H1 (cell line): ENCODE data around the gene ABCA1. TPM values are rescaled to one million over a fixed set of nuclear protein-coding genes. Genes with fewer than 3 reads are reported as not detected.

Source experiments
- CTCF ChIA-PET: fragments of 300-600 bp; sonication (Branson Sonifier 250); formaldehyde crosslinking; loops from one replicate; lab custom pipeline; 2021; ENCODE audit not compliant: partially characterized antibody; lab: Charles Lee
- POLR2A ChIA-PET: fragments of 300-600 bp; sonication (Branson Sonifier 250); formaldehyde crosslinking; loops from one replicate; lab custom pipeline; 2021; ENCODE audit warnings: inconsistent platforms; ENCODE audit not compliant: partially characterized antibody; lab: Charles Lee
- DNase-seq, 2 experiments: peaks; one replicate each; pipeline versions ENCODE4 v3.0.0 to v3.0.0-alpha.2; 2010 to 2022; ENCODE audit warnings: low spot score in 2 of 2, low read depth in 1 of 2, mixed read lengths in 1 of 2
- FAIRE-seq: peaks from 2 replicates; lab custom pipeline; 2011; peaks lifted over from hg19 to GRCh38; lab: Jason Lieb, UNC
- H2AFZ ChIP-seq: 2 replicates; pipeline ENCODE4 v1.8.1; 2012; ENCODE audit warnings: low read length, inconsistent platforms
- H2AK5ac ChIP-seq: 2 replicates; pipeline ENCODE4 v1.6.1; 2013; ENCODE audit warnings: low read depth, low read length
- H2BK120ac ChIP-seq: replicated peaks from 2 replicates; pipeline ENCODE3; 2013; ENCODE audit warnings: low read depth, low read length, inconsistent platforms
- H2BK12ac ChIP-seq: 2 replicates; pipeline ENCODE4 v1.6.1; 2013; ENCODE audit warnings: low read depth, low read length
- H2BK15ac ChIP-seq: 2 replicates; pipeline ENCODE4 v1.6.1; 2013; ENCODE audit warnings: low read length
- H2BK20ac ChIP-seq: 2 replicates; pipeline ENCODE4 v1.6.1; 2013; ENCODE audit warnings: low read length
- H2BK5ac ChIP-seq: 2 replicates; pipeline ENCODE4 v1.6.1; 2013; ENCODE audit warnings: low read depth, low read length
- H3K14ac ChIP-seq: 2 replicates; pipeline ENCODE4 v1.6.1; 2013; ENCODE audit warnings: inconsistent platforms; ENCODE audit not compliant: insufficient read length
- H3K18ac ChIP-seq: 2 replicates; pipeline ENCODE4 v1.6.1; 2013; ENCODE audit warnings: low read length; ENCODE audit errors: extremely low read depth
- H3K23ac ChIP-seq: 2 replicates; pipeline ENCODE4 v1.6.1; 2013; ENCODE audit warnings: inconsistent platforms; ENCODE audit not compliant: insufficient read length
- H3K23me2 ChIP-seq: 2 replicates; pipeline ENCODE4 v1.6.1; 2013; ENCODE audit warnings: low read depth, low read length
- H3K27ac ChIP-seq: 2 replicates; pipeline ENCODE4 v1.6.1; 2011; ENCODE audit warnings: low read depth, low read length, inconsistent platforms
- H3K27me3 ChIP-seq, 4 experiments: replicated peaks in 1 of 4; 1 replicate in 1 of 4; 2 replicates in 3 of 4; pipeline versions ENCODE4 v1.6.1 to v1.8.1; 2011 to 2013; ENCODE audit warnings: low read length in 3 of 4, mild to moderate bottlenecking in 3 of 4, inconsistent platforms in 2 of 4, mixed read lengths in 2 of 4, moderate library complexity in 1 of 4; ENCODE audit not compliant: control insufficient read depth in 3 of 4, insufficient read depth in 3 of 4; ENCODE audit errors: extremely low read depth in 1 of 4
- H3K36me3 ChIP-seq, 4 experiments: 2 replicates each; pipeline versions ENCODE4 v1.6.1 to v1.8.1; 2011 to 2013; ENCODE audit warnings: mild to moderate bottlenecking in 4 of 4, low read length in 3 of 4, moderate library complexity in 2 of 4, control low read depth in 1 of 4, inconsistent platforms in 1 of 4; ENCODE audit not compliant: insufficient read depth in 4 of 4, control insufficient read depth in 2 of 4
- H3K4ac ChIP-seq: replicated peaks from 2 replicates; pipeline ENCODE3; 2013; ENCODE audit warnings: low read length, low read depth, mixed read lengths, inconsistent platforms; ENCODE audit not compliant: insufficient read length
- H3K4me1 ChIP-seq, 4 experiments: replicated peaks in 1 of 4; 1 replicate in 1 of 4; 2 replicates in 3 of 4; pipeline versions ENCODE4 v1.6.1 to v1.8.1; 2011 to 2013; ENCODE audit warnings: low read length in 3 of 4, inconsistent platforms in 2 of 4, mixed read lengths in 1 of 4; ENCODE audit not compliant: insufficient read depth in 4 of 4, control insufficient read depth in 3 of 4
- H3K4me2 ChIP-seq, 2 experiments: 2 replicates each; pipeline versions ENCODE4 v1.6.1 to v1.8.1; 2011 to 2013; ENCODE audit warnings: low read depth in 2 of 2, low read length in 2 of 2, control low read depth in 1 of 2, inconsistent platforms in 1 of 2, mild to moderate bottlenecking in 1 of 2; ENCODE audit not compliant: insufficient read depth in 1 of 2
- H3K4me3 ChIP-seq, 4 experiments: fragments of 200-600, 300-600 bp in 1 of 4; sonication (generic), shearing (Covaris generic), sonication (Bioruptor Twin) in 1 of 4; 2 replicates each; pipeline versions ENCODE4 v1.5.1 to v1.8.1; 2011 to 2016; ENCODE audit warnings: low read length in 4 of 4, low read depth in 3 of 4, control low read depth in 2 of 4, inconsistent platforms in 2 of 4, mild to moderate bottlenecking in 2 of 4, mixed read lengths in 1 of 4, moderate library complexity in 1 of 4; ENCODE audit not compliant: insufficient read depth in 2 of 4; ENCODE audit errors: extremely low read depth in 1 of 4
- H3K56ac ChIP-seq: replicated peaks from 2 replicates; pipeline ENCODE3; 2013; ENCODE audit warnings: low read depth, mild to moderate bottlenecking, mixed read lengths, low read length, inconsistent platforms; ENCODE audit not compliant: insufficient read length
- H3K79me1 ChIP-seq: 2 replicates; pipeline ENCODE4 v1.6.1; 2013; ENCODE audit warnings: low read depth, low read length, control low read depth
- H3K79me2 ChIP-seq, 2 experiments: 2 replicates each; pipeline versions ENCODE4 v1.6.1 to v1.8.1; 2012 to 2013; ENCODE audit warnings: low read length in 2 of 2, mild to moderate bottlenecking in 2 of 2, inconsistent platforms in 1 of 2; ENCODE audit not compliant: insufficient read depth in 2 of 2, control insufficient read depth in 1 of 2
- H3K9ac ChIP-seq, 4 experiments: replicated peaks in 1 of 4; 1 replicate in 1 of 4; 2 replicates in 3 of 4; pipeline versions ENCODE4 v1.6.1 to v1.8.1; 2011 to 2013; ENCODE audit warnings: low read depth in 3 of 4, low read length in 3 of 4, control low read depth in 2 of 4, mild to moderate bottlenecking in 2 of 4, moderate library complexity in 2 of 4, inconsistent platforms in 1 of 4; ENCODE audit errors: extremely low read depth in 1 of 4
- H3K9me3 ChIP-seq, 2 experiments: 2 replicates each; pipeline versions ENCODE4 v1.6.1 to v1.8.1; 2012 to 2013; ENCODE audit warnings: mild to moderate bottlenecking in 2 of 2, moderate library complexity in 2 of 2, control low read depth in 1 of 2, inconsistent platforms in 1 of 2, low read depth in 1 of 2, low read length in 1 of 2, mixed read lengths in 1 of 2; ENCODE audit not compliant: insufficient read depth in 2 of 2
- H4K20me1 ChIP-seq, 2 experiments: replicated peaks in 1 of 2; 2 replicates each; pipeline versions ENCODE3 to v1.8.1; 2011 to 2013; ENCODE audit warnings: inconsistent platforms in 2 of 2, low read length in 2 of 2, mild to moderate bottlenecking in 1 of 2; ENCODE audit not compliant: insufficient read depth in 2 of 2, control insufficient read depth in 1 of 2
- H4K5ac ChIP-seq: 2 replicates; pipeline ENCODE4 v1.6.1; 2013; ENCODE audit warnings: low read length, low read depth, mixed read lengths, inconsistent platforms; ENCODE audit not compliant: insufficient read length
- H4K8ac ChIP-seq: 2 replicates; pipeline ENCODE4 v1.8.0; 2013; ENCODE audit warnings: mild to moderate bottlenecking, moderate library complexity, low read length, inconsistent platforms; ENCODE audit not compliant: insufficient read depth; ENCODE audit errors: extremely low read depth
- H4K91ac ChIP-seq: replicated peaks from 2 replicates; pipeline ENCODE3; 2013; ENCODE audit warnings: low read length, mixed read lengths, inconsistent platforms; ENCODE audit not compliant: insufficient read length
- JUN ChIP-seq: IDR thresholded peaks from 2 replicates; pipeline ENCODE4 v1.6.1; 2011; ENCODE audit warnings: low read depth, mild to moderate bottlenecking, improper control_type of control experiment, low read length
- JUND ChIP-seq: IDR thresholded peaks from 2 replicates; pipeline ENCODE4 v1.6.1; 2011; ENCODE audit warnings: mild to moderate bottlenecking, improper control_type of control experiment, low read length
- PHF8 ChIP-seq: fragments of 200-600 bp; sonication (generic); conservative IDR thresholded peaks from 2 replicates; pipeline ENCODE4 v1.7.1; 2012; ENCODE audit warnings: low read depth, mild to moderate bottlenecking, inconsistent platforms, low read length, moderate library complexity
- SRF ChIP-seq: IDR thresholded peaks from 2 replicates; pipeline ENCODE4 v1.6.1; 2011; ENCODE audit warnings: mild to moderate bottlenecking, low read depth, low read length, moderate library complexity
- ZNF274 ChIP-seq: IDR thresholded peaks from 2 replicates; pipeline ENCODE4 v1.7.0; 2012; ENCODE audit warnings: low read length, borderline replicate concordance; ENCODE audit errors: extremely low read depth
- polyA plus RNA-seq, 7 experiments: library from polyadenylated mRNA; depleted of rRNA in 3 of 7; stranded (reverse) in 5 of 7; unstranded in 2 of 7; fragments of >200 nt in 5 of 7; fragments of 200-250 nt in 2 of 7; gene quantifications; 1 replicate in 5 of 7; 2 replicates in 1 of 7; 4 replicates in 1 of 7; pipeline versions ENCODE4 v1.2.1 to v1.2.3, GENCODE V29; 2011 to 2013; ENCODE audit warnings: missing spikeins in 2 of 7, mixed read lengths in 2 of 7
- total RNA-seq: library from RNA; stranded (reverse); fragmentation: NEBNext Ultra II Directional; extraction: Animal tissue kit (Norgen Biotek cat#: 25700); gene quantifications from 2 replicates; pipeline ENCODE4 v1.2.1, GENCODE V29; 2021

ABCA1 gene
- total and polyA plus RNA-seq, 2 of the 8 experiments (the other 6 are each of a cell fraction or from before 2014, with no cell fraction given): 6.9 to 7.8 TPM

GRCh38 chr9:104775574-104775936, 152.4 kb downstream of the ABCA1 start:
- no peak overlapping the region for H4K8ac ChIP-seq
- H2AFZ ChIP-seq: no peak overlapping the region
- H3K23ac ChIP-seq: no peak overlapping the region
- no peak overlapping the region for H4K5ac ChIP-seq
- H2BK120ac ChIP-seq: no peak overlapping the region
- H2AK5ac ChIP-seq: no peak overlapping the region
- no peak overlapping the region for H2BK12ac ChIP-seq
- H3K79me2 ChIP-seq: no peaks in the 10 kb centered on the region
- no peaks in the 10 kb centered on the region for H3K23me2 ChIP-seq
- H3K14ac ChIP-seq: no peak overlapping the region
- no peaks in the 10 kb centered on the region for H3K79me1 ChIP-seq
- POLR2A ChIA-PET: interaction anchor here (1.2 kb wide), 1 partner anchor 12 kb away, joined by 3 read pairs; the partner anchor contains the start of gene NIPSNAP3B
- no peak overlapping the region for H2BK20ac ChIP-seq
- FAIRE-seq (no peak), DNase-seq (no peak)
- no peak overlapping the region for H3K9ac ChIP-seq
- no peaks in the 10 kb centered on the region for H3K9me3 ChIP-seq
- no peaks in the 10 kb centered on the region for H3K4me1 ChIP-seq
- CTCF ChIA-PET: no interaction called here
- H3K18ac ChIP-seq: no peak overlapping the region
- H4K20me1 ChIP-seq: no peaks in the 10 kb centered on the region
- no peak overlapping the region for H3K56ac ChIP-seq
- no peak overlapping the region for H4K91ac ChIP-seq
- TF ChIP-seq SRF (no peak), JUND (no peak), ZNF274 (no peak), PHF8 (no peak), JUN (no peak)
- no peak overlapping the region for H3K4me2 ChIP-seq
- no peaks in the 10 kb centered on the region for H3K36me3 ChIP-seq
- no peak overlapping the region for H2BK15ac ChIP-seq
- no peaks in the 10 kb centered on the region for H3K27me3 ChIP-seq
- no peak overlapping the region for H2BK5ac ChIP-seq
- H3K4me3 ChIP-seq: no peak overlapping the region
- H3K4ac ChIP-seq: no peak overlapping the region
- H3K27ac ChIP-seq: no peak overlapping the region
